Ishikawa (cell line): ENCODE measurements around the gene TRAF5.

Experiments used
- CEBPB ChIP-seq: IDR thresholded peaks from 2 replicates; pipeline ENCODE4 v1.6.1; 2012
- EGR1 ChIP-seq: IDR thresholded peaks from 2 replicates; pipeline ENCODE4 v1.6.1; 2012
- EP300 ChIP-seq: IDR thresholded peaks from 2 replicates; pipeline ENCODE4 v1.6.1; 2012; ENCODE audit warnings: borderline replicate concordance
- FOXM1 ChIP-seq: IDR thresholded peaks from 2 replicates; pipeline ENCODE4 v1.6.1; 2012; ENCODE audit warnings: low read depth, borderline replicate concordance
- TAF1 ChIP-seq: IDR thresholded peaks from 2 replicates; pipeline ENCODE4 v1.6.1; 2012; ENCODE audit warnings: low read depth, mild to moderate bottlenecking
- TCF12 ChIP-seq: IDR thresholded peaks from 2 replicates; pipeline ENCODE4 v1.6.1; 2012; ENCODE audit warnings: low read depth
- TEAD4 ChIP-seq: IDR thresholded peaks from 2 replicates; pipeline ENCODE4 v1.6.1; 2012
- YY1 ChIP-seq: IDR thresholded peaks from 2 replicates; pipeline ENCODE4 v1.6.1; 2012; ENCODE audit warnings: low read depth
- TF ChIP-seq, protein P1 (sequence below): IDR thresholded peaks from 2 replicates; pipeline ENCODE4 v1.6.1; 2012; ENCODE audit warnings: low read depth, mild to moderate bottlenecking

GRCh38 chr1:211393203-211393602 is 66.6 kb downstream of the TRAF5 start:
- TF ChIP-seq TEAD4 (no peak), TCF12 (no peak), TAF1 (no peak), CEBPB (no peak), EGR1 (no peak), EP300 (no peak), FOXM1 (no peak), YY1 (no peak)
- TF ChIP-seq, protein P1, sequence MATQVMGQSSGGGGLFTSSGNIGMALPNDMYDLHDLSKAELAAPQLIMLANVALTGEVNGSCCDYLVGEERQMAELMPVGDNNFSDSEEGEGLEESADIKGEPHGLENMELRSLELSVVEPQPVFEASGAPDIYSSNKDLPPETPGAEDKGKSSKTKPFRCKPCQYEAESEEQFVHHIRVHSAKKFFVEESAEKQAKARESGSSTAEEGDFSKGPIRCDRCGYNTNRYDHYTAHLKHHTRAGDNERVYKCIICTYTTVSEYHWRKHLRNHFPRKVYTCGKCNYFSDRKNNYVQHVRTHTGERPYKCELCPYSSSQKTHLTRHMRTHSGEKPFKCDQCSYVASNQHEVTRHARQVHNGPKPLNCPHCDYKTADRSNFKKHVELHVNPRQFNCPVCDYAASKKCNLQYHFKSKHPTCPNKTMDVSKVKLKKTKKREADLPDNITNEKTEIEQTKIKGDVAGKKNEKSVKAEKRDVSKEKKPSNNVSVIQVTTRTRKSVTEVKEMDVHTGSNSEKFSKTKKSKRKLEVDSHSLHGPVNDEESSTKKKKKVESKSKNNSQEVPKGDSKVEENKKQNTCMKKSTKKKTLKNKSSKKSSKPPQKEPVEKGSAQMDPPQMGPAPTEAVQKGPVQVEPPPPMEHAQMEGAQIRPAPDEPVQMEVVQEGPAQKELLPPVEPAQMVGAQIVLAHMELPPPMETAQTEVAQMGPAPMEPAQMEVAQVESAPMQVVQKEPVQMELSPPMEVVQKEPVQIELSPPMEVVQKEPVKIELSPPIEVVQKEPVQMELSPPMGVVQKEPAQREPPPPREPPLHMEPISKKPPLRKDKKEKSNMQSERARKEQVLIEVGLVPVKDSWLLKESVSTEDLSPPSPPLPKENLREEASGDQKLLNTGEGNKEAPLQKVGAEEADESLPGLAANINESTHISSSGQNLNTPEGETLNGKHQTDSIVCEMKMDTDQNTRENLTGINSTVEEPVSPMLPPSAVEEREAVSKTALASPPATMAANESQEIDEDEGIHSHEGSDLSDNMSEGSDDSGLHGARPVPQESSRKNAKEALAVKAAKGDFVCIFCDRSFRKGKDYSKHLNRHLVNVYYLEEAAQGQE, result no peak
